Transverse colon (tissue), 4 donors: ENCODE data around the gene THAP8.

Experiments
- CTCF ChIP-seq, 5 experiments: fragments of 200-600 bp in 3 of 5; fragments of 450-650 bp in 2 of 5; sonication (generic) in 3 of 5; IDR thresholded peaks; 1 replicate in 2 of 5; 2 replicates in 3 of 5; pipeline ENCODE4 v1.5.1; 2016 to 2017; ENCODE audit warnings: antibody characterized with exemption in 5 of 5, inconsistent platforms in 3 of 5, mild to moderate bottlenecking in 2 of 5, moderate library complexity in 1 of 5
- POLR2A ChIP-seq: fragments of 450-650 bp; IDR thresholded peaks from one replicate; pipeline ENCODE4 v1.6.1; 2016; ENCODE audit warnings: antibody characterized with exemption, mild to moderate bottlenecking, moderate library complexity
- POLR2AphosphoS5 ChIP-seq, 3 donors: sonication (generic); formaldehyde crosslinking; IDR thresholded peaks; one replicate each; pipeline ENCODE4 v1.6.1; 2016; ENCODE audit warnings: antibody characterized with exemption in 3 of 3

GRCh38 chr19:36079389-36079945, 25.4 kb upstream of the THAP8 start:
- TF ChIP-seq POLR2A (no peak), POLR2AphosphoS5 (IDR thresholded peaks at IDR 0.05) (no peak), CTCF (IDR thresholded peaks at IDR 0.05) (no peak)
